ENCODE results near the gene FOLR2. TPM values are rescaled to one million over a fixed set of nuclear protein-coding genes. Genes with fewer than 3 reads are reported as not detected.

The FOLR2 gene
- total and polyA plus RNA-seq, 2 experiments from 2014 or later, result not detected

- TF ChIP-seq ZNF462 (CRISPR knock-in tag; IDR thresholded peaks at IDR 0.05), result no peak
- no peak for TF ChIP-seq EZH2phosphoT487 (IDR thresholded peaks at IDR 0.05; ENCODE audit: unreplicated experiment)
- no peak for TF ChIP-seq STAT1 (IDR thresholded peaks at IDR 0.05; ENCODE audit: unreplicated experiment)
- no peak for TF ChIP-seq POLR2AphosphoS5 (IDR thresholded peaks at IDR 0.05; ENCODE audit: low read depth)
- no peak for TF ChIP-seq CREB1 (CRISPR knock-in tag; IDR thresholded peaks at IDR 0.05; ENCODE audit: low read depth)
- TF ChIP-seq ZNF114 (CRISPR knock-in tag; IDR thresholded peaks at IDR 0.05), result no peak
Measured at GRCh38 chr11:72234920-72235319, 18.3 kb downstream of the FOLR2 start (continued).

GRCh38 chr11:72235351-72236057, 18.9 kb downstream of the FOLR2 start:
- Mint-ChIP-seq H3K36me3 (ENCODE audit: low read depth) (peaks cover 61% of the 10 kb centered on the region), H3K27me3 (ENCODE audit: insufficient read depth, low read depth, poor library complexity) (peaks cover 29% of the 10 kb centered on the region), H3K4me3 (no peak overlapping the region), H3K4me1 (peaks cover 20% of the 10 kb centered on the region), H3K27ac (no peak overlapping the region), H3K9me3 (no peaks in the 10 kb centered on the region)
- H4K20me1 ChIP-seq (replicated peaks; ENCODE audit: insufficient read depth), result no peaks in the 10 kb centered on the region; the same call in 1 of the 2 replicates
- H3K9me2 ChIP-seq (ENCODE audit: insufficient read depth), result no peaks in the 10 kb centered on the region
- H3K4me2 ChIP-seq, result no peak overlapping the region
- H3K79me2 ChIP-seq (replicated peaks; ENCODE audit: insufficient read depth), result no peaks in the 10 kb centered on the region
- no peak overlapping the region for H3K4me3 ChIP-seq
- H3F3A ChIP-seq (replicated peaks; ENCODE audit: low read depth), result no peaks in the 10 kb centered on the region
- H3K4me1 ChIP-seq (ENCODE audit: insufficient read depth), result peaks cover 16% of the 10 kb centered on the region
- H3K27me3 ChIP-seq (ENCODE audit: insufficient read depth), result peaks cover 23% of the 10 kb centered on the region
- H2AFZ ChIP-seq, result no peak overlapping the region
- DNase-seq (ENCODE audit: low spot score) (no peak), ATAC-seq (no peak)
- no peak overlapping the region for H3K27ac ChIP-seq (ENCODE audit: low read depth)
- H3K36me3 ChIP-seq (ENCODE audit: insufficient read depth), result no peaks in the 10 kb centered on the region; the same call in 1 of the 2 replicates
- no peak for TF ChIP-seq ZNF114 (CRISPR knock-in tag; IDR thresholded peaks at IDR 0.05)
- no peak for TF ChIP-seq EZH2phosphoT487 (IDR thresholded peaks at IDR 0.05; ENCODE audit: unreplicated experiment)
- TF ChIP-seq JUNB (IDR thresholded peaks at IDR 0.05; ENCODE audit: unreplicated experiment), result no peak
- no peak for TF ChIP-seq REST (IDR thresholded peaks at IDR 0.05; ENCODE audit: unreplicated experiment)
- TF ChIP-seq CTCF (conservative IDR thresholded peaks at IDR 0.05; ENCODE audit: low read depth in 2 of 2), result no peak
- TF ChIP-seq CREB1 (CRISPR knock-in tag; IDR thresholded peaks at IDR 0.05; ENCODE audit: low read depth), result no peak
- TF ChIP-seq POLR2AphosphoS5 (IDR thresholded peaks at IDR 0.05; ENCODE audit: low read depth), result no peak
- no peak for TF ChIP-seq STAT1 (IDR thresholded peaks at IDR 0.05; ENCODE audit: unreplicated experiment)
- no peak for TF ChIP-seq EZH2 (IDR thresholded peaks at IDR 0.05; ENCODE audit: low read depth, unreplicated experiment)

Data from GM23338 (cell line).